Stimulated activated CD4-positive, alpha-beta T cell treated with anti-CD3 and anti-CD28 coated beads, Interleukin-2, amount 100 ng/mL, for 24 hours (primary cell): Measurements from ENCODE around the gene HDGFL3.
"Not testable (repeated sequence)": the region's sequence is repeated elsewhere in the genome, so short reads cannot be mapped to it uniquely, and the experiment has no call there.

ENCODE experiments used
- DNase-seq, 2 donors: peaks; one replicate each; pipeline ENCODE4 v3.0.0-alpha.2; 2020

Gene HDGFL3

DNA sequence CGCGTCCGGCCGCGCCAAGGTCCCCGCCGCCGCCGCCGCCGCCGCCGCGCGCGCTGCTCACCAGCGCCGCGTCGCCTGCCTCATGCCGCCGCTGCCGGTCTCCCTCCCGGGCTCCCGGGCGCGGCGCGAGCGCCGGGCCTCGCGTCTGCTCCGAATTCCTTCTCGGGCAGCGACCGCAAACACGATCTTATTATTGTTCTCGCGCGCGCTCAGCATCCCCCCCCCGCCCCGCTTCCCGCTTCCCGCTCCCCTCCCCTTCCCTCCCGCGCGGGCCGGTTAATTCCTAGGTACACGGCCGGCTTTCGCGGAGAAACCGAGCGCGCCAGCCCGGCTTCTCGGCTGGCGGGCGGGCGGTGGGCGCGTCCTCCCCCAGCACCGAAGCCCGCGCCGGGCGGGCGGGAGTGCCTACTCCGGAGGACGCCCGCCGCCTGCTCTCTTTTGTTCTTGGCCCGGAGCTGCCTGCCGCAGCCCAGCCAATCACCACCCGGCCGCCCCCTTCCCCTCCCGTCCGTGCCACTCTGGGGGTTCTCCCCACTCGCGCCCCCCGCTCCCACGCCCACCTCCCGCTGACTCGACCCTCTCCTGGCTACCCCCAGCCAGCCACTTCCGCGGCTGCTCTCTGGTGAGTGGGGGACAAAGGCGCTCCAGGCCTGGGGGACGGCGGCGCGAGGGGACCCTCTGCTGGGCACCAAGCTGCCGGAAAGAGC lies at the start of gene HDGFL3:
TSS of gene HDGFL3 (minus strand) at position 164 of the 707 bp plus-strand sequence. CDS start 409 bp downstream, outside the sequence.
- peak; percentile 29 to 32 for DNase-seq

DNA sequence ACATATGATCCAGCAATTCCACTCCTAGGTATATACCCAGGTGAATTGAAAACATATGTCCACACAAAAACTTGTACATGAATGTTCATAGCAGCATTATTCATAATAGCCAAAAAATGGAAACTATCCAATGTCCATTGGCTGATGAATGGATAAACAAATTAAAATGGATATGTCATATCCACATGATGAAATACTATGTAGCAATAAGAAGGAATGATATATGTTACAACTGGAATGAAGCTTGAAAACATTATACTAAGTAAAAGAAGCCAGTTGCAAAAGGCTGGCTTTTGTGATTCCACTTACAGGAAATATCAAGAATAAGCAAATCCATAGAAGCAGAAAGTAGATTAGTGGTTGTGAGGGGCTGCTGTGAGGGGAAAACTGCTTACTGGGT lies 43.2 kb upstream of the HDGFL3 start:
- no peak for DNase-seq

DNA sequence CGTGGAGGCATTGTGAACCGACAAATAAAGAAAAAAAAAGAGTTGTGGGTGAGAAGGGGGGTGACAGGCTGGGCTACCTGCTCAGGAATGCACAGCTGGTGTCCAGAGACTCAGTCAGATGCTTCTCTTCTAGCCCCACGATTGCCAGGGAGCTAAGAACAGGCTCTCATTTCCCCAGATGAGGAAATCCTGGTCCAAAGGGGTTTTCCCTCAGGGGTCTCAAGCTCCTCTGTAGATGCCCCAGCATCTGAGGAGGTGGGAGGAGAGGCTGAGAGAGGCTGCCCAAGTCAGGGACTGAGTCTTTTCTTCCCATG lies 41.4 kb upstream of the HDGFL3 start:
- DNase-seq: no peak

DNA sequence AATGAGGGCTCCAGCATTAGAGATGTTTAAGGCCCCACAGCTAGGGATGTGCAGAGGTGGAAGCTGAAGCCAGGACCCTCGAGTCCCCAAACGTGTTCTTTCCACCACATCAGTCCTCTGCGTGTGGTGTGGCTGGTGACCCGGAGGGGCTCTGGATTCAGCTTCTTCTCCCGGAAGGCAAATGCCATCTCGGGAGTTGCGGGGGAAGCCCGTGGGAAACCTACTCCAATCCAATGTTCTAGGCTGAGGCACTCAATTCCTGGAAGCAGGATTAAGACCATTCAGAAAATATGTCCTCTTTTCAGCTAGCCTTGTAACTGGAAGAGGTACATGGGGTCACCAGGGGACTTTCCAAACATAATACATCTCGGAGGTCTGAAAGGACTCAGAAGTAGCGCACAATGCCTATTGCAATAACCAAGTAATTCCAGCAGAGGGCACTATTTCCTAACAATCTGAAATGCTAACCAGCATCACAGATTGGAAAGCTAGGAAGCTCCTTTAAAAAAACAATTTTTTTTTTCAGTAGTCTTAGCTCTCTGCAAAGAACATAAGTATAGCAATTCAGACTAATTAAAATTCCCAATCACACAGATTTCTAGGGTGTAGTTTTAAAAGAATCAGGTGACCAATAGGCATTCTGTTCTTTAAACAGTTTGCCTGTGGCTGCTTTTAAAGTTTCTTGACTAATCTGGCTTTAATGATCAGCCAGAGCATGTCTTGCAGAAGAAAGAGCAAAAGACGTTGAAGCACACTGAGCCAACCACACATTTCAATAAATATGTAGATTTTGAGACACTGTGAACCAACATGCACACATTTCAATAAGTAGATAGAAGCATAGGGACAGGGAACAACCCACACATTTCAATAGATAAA lies 40.8 kb upstream of the HDGFL3 start:
- DNase-seq: peak in 1 of 2 donors; percentile 19

DNA sequence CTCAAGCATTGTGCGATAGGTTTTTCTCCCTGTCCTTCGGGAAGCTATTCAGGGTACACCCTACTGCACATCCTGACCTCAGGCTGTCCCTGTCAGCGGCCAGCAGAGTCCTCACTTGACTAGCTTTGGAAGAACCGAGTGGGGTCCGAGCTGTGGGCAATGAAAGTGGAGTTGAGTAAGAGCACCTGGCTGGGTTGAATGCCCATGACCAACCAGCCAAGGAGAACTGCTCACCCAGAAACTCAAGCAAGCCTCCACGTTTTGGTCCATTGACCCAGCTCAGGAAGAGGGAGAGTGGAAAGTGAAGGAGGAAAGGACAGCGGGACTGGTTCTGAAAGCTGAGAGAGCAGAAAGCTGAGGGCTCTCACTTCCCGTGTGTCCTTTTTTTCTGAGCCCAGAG lies 36.0 kb upstream of the HDGFL3 start:
- DNase-seq: no peak

DNA sequence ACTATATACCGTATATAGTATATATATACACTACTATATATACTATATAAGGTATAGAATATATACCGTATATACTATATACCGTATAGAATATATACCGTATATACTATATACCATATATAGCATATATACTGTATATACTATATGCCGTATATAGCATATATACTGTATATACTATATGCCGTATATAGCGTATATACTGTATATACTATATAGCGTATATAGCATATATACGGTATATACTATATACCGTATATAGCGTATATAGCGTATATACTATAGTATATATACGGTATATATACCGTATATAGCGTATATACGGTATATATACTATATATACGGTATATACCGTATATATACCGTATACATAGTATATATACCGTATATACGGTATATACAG lies 22.6 kb upstream of the HDGFL3 start:
- DNase-seq: no peak

DNA sequence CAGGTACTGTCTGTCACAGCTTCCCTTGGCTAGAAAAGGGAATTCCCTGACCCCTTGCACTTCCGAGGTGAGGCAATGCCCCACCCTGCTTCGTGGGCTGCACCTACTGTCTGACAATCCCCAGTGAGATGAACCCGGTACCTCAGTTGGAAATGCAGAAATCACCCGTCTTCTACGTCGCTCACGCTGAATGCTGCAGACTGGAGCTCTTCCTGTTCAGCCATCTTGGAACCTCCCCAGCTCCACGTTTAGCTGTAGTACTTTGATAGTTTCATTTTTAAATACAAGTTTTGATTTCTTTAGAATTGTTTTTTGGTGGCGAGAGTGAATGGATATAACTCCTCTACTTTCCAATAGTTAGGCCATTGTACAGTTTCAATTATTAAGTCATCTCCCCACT lies 17.8 kb upstream of the HDGFL3 start:
- DNase-seq: no peak

DNA sequence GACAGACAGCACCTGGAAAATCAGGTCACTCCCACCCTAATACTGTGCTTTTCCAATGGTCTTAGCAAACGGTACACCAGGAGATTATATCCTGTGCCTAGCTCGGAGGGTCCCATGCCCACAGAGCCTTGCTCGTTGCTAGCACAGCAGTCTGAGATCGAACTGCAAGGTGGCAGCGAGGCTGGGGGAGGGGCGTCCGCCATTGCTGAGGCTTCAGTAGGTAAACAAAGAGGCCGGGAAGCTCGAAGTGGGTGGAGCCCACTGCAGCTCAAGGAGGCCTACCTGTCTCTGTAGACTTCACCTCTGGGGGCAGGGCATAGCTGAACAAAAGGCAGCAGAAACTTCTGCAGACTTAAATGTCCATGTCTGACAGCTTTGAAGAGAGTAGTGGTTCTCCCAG lies 14.2 kb upstream of the HDGFL3 start:
- not testable (repeated sequence) for DNase-seq

DNA sequence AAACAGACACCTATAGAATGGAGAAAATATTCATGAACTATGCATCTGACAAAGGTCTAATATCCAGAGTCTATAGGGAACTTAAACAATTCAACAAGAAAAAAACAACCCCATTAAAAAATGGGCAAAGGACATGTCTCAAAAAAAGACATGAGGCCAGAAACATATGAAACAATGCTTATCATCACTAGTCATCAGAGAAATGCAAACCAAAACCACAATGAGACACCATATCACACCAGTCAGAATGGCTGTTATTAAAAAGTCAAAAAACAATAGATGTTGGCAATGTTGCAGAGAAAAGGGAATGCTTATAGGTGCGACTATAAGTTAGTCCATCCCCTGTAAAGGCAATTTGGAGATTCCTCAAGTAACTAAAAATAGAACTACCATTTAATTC lies 11.4 kb upstream of the HDGFL3 start:
- DNase-seq: no peak

DNA sequence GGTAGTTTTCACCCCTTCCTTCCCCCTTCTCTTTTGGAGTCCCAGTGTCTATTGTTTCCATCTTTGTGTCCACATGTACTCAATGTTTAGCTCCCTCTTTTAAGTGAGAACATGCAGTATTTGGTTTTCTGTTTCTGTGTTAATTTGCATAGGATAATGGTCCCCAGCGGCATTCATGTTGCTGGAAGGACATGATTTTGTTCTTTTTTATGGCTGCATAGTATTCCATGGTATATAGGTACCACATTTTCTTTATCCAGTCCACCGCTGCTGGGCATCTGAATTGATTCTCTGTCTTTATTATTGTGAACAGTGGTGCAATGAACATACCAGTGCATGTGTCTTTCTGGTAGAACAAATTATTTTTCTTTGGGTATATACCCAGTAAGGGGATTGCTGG lies 7.7 kb upstream of the HDGFL3 start:
- DNase-seq: no peak

DNA sequence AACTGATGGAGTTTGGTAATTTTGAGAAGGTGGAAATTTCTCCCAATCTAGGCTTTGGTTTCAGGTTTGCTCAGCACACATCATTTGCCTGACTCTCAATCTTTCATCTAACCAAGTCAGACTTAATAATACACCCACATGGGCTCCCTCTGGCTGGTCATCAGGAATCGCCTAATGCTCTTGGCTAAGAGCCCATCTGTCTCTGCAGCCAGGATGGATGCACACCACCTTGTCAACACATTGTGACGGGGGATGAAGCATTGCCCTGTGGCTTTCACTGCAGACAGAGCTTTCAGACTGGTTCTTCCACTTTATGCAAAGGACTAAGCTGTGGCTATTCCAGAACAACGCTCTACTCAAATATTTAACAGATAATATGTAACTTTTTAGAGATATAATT lies 3.0 kb upstream of the HDGFL3 start:
- DNase-seq: no peak

DNA sequence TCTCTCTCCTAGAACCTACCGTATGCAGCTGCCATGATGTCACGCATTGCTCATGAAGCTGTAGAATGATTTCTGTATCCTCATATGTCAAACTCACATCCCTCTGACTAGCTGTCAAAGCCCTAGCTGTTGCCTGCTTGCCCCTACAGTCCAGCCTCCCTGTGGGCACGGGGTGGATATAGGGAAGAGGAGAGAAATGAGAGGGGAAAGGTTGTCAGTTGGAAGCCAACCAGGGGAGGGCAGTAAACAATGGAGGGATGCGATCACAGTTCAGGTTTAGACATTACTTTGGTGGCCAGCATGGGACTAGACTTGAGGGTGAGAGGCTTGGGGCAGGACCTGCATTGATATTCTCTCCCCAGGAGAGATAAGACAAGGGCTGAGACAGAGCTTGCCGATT lies 1.7 kb upstream of the HDGFL3 start:
- DNase-seq: no peak

DNA sequence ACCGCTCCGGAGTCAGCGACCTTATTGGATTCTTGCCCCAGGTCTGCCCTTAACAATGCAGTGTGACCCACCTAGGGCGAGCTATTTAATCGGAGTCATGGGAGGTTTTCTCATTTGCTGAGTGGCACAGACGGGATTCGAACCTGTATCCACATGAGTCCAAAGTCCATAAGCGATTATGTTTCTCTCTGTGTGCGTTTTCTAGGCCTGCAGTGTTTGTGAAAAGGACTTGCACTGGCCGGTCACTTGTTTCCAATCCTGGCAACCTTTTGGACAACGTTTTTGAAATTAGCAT lies 691 bp upstream of the HDGFL3 start:
- DNase-seq: peak in 1 of 2 donors; percentile 19

DNA sequence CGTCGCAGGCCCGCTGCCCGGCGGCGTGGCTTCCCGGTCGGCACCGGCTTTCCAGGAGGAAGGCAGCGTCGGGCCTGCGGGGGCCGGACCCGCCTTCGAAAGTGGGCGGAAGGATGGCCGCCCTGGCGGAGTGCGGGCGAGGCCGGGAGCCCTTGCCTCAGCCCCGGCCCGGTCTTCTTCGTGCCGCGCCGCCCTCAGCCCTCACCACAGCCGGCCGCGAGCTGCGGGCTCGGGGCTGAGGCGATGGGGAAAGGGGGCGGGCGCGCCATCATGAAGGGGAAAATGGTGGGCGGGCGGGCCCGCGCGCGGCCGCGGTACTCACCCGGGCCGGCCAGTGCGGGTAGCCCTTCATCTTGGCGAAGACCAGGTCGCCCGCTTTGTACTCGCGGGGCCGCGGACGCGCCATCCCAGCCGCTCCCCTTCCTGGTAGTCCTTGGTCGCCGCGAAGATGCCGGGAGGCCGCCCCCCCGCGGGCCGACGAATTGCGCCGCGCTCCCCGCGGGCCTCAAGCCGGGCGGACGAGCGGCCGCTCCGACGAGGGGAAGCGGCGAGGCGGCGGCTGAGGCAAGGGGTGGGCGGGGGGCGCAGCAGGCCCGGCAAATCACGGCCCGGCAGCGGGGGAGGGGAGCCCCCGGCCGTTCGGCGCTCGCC lies 489 bp downstream of the HDGFL3 start:
- DNase-seq: peak; percentile 18 to 21

DNA sequence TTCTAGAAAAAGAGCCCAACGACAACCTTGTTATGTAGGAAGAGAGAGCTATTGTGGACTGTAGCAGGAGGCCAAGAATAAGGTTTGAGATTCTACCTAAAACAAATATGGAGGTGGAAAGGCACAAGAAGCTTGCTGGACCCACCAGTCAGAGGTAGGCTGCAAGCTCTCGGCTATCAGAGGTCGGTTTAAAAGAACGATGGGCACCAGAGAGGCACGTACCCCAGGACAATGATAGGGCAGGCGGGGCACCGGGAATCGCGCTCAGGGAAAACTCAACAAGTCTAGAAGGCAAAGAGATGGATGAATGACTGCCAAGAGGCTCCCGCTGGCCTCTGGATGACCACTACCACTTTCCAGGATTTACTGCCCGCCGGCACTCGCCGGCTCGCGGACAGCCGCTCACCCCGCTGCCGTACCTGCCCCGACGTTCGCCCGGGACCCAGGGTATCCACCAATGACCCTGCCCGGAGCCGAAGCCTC lies 1.1 kb downstream of the HDGFL3 start:
- DNase-seq: no peak

DNA sequence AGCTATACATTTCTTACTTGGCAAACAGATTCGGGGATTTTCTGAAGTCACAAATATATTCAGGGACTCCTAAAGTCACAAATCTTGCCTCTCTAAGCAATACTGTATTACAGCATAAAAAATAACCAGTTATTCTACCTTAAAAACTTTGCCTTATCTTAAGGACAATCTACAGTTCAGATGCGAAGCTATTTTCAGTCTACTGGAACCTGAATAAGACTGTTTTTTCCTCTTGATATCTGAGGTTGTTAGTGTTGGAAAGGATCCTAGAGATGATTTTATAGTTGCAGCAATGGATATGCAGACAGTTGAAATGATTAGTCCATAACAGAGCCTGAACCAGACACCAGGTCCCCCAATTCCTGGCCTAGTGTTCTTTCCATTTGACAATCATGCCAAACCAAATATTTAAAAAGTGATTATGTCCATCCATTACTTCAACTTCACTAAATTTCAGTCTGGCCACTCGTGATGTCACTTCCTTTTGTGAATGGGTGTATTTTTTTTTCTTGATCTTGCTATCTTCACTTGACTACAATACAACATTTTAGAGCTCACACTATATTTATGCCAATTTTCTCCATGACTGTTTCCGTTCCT lies 1.8 kb downstream of the HDGFL3 start:
- no peak for DNase-seq

DNA sequence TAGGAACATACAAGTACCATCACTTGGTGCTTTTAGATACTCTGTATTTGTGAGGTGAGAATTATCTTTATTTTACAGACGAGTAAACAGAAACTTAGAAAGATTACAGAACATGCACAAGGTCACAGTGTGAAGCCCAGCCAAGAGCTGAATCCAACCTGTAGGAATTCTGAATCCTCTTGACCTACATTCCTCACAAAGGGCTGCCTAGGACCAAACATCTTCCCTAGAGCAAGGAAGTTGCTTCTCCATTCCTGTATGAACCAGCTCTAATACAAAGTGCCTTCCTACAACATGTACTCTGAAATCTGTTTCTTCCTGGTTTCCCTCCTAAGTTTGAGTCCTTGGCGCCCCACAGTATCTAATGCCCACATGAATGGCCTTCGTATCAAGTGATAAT lies 2.9 kb downstream of the HDGFL3 start:
- DNase-seq: no peak

DNA sequence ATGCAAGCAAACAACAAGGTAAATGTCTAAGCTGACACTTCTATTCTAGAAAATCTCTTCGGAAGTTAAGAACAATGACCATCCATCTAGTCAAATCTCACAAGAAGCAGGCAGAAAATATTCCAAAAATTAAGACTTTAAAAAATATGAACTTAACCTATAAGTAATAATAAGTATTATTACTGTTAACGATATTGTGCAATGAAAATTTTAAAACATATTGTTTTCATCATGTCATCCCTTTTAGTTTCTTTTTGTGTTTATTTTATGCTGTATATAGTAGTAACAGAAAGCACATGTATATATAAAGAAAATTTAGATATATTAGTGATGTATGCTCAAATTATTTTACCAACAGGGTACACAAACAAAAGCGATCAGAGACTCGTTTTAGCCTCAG lies 4.1 kb downstream of the HDGFL3 start:
- DNase-seq: no peak

DNA sequence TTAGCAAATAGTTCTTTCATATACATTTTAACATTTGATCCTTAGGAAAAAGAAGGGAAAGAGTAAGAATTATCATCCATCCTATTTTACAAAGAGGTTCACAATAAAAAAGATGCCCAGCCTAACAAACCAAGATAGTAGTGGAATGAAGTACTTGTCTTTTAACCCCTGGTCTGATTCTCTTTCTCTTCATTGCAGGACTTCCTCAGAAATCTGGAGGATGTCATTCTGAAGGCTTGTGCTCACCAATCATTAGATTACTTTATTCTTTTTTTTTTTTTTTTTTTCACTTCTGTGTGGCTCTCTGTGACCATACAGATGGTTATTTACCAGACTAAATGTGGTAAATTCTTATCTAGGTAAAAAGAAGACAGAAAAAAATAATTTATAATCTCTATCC lies 7.0 kb downstream of the HDGFL3 start:
- DNase-seq: no peak

DNA sequence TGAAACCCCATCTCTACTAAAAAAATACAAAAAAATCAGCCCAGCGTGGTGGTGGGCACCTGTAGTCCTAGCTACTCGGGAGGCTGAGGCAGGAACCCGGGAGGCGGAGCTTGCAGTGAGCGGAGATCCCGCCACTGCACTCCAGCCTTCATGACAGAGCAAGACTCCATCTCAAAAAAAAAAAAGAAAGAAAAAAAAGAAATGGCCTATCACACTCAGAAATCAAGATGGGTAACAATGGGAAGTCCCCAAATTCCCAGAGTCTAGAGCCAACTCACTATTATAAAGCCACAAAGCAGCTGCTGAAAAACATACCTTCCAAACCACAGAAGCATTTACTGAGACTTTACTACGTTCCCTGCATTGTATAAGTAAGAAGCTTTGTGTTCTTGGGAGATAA lies 7.5 kb downstream of the HDGFL3 start:
- peak in 1 of 2 donors; percentile 19 for DNase-seq

DNA sequence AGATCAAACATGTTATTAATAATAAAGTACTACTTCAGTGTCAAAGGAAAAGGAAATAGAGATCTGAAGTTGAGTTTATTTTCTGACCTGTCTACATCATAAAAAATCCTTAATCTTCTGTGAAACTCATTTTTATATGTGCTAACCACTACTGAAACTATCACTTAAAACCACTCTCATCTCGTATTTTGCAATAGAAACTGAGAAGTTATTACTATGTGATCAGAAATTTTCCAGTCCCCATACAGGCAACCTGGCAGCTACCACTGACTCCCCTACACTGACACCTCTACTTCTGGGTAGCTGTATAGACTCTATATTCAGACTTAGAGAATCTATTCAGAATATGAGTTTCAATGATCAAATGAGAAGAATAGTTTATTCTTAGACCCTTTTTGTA lies 8.3 kb downstream of the HDGFL3 start:
- peak; percentile 21 to 24 for DNase-seq

DNA sequence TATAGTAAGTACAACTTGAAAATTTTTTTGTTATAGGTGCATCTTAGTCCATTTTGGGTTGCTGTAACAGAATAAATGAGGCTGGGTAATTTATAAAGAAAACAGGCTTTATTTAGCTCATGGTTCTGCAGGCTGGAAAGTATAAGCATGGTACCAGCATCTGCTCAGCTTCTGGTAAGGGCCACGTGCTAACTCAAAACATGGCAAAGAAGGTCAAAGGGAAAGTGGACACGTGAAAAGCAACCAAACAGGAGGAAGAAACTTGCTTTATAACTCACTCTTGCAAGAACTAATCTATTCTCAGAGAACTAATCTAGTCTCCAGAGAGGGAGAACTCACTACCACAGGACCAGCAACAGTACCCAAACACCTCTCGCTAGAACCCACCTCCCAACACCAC lies 9.1 kb downstream of the HDGFL3 start:
- no peak for DNase-seq

DNA sequence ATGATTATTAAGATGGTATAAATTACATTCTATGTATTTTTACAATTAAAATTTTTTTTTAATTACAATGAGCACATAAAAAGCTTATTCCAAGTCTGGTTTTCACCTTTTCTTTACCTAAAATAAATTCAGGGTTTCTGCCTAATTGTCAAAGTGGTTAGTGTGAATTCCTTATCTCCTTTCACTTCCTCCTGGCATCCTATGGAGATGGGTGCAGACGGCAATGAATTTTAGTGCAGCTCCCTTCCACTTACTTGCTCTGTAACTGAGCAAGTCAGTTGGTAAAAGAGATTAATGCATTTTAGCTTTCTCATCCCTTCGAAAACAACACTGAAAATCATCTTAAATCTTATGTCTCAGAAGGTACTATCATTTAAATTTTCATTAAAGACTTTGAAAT lies 13.1 kb downstream of the HDGFL3 start:
- no peak for DNase-seq

DNA sequence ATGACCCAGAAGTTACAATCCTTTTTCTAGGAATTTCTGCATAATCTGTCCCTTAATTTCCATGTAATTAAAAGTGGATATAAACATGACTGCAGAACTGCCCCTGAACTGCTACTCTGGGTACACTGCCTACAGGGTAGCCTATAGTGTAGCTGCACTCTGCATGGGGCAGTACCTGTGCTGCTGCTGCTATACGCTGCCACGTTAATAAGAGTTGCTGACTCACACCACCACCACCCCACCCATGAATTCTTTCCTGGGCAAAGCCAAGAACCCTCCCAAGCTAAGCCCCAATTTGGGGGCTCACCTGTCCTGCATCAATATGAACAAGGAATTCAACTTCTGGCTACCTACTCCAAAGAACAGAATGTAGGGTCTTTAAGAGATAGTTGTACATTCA lies 13.9 kb downstream of the HDGFL3 start:
- DNase-seq: no peak
